Measurements from ENCODE around the gene FAM43A. TPM values are rescaled to one million over a fixed set of nuclear protein-coding genes. Genes with fewer than 3 reads are reported as not detected.

Gene FAM43A
- polyA plus RNA-seq, 1 donor (not counting 4 experiments of a cell fraction or from before 2014, with no cell fraction given), result 1.1 TPM

- peak overlapping the region; percentile 15 to 75 (median 67) for H3K4me3 ChIP-seq (ENCODE audit: control insufficient read depth in 2 of 3, extremely low read depth in 1 of 3, insufficient read depth in 2 of 3, low read depth in 1 of 3, low read length in 3 of 3)
- no peaks in the 10 kb centered on the region for H3K36me3 ChIP-seq (ENCODE audit: control insufficient read depth in 2 of 2, extremely low read depth in 1 of 2, insufficient read depth in 2 of 2, low read length in 2 of 2)
- TF ChIP-seq, protein P1, sequence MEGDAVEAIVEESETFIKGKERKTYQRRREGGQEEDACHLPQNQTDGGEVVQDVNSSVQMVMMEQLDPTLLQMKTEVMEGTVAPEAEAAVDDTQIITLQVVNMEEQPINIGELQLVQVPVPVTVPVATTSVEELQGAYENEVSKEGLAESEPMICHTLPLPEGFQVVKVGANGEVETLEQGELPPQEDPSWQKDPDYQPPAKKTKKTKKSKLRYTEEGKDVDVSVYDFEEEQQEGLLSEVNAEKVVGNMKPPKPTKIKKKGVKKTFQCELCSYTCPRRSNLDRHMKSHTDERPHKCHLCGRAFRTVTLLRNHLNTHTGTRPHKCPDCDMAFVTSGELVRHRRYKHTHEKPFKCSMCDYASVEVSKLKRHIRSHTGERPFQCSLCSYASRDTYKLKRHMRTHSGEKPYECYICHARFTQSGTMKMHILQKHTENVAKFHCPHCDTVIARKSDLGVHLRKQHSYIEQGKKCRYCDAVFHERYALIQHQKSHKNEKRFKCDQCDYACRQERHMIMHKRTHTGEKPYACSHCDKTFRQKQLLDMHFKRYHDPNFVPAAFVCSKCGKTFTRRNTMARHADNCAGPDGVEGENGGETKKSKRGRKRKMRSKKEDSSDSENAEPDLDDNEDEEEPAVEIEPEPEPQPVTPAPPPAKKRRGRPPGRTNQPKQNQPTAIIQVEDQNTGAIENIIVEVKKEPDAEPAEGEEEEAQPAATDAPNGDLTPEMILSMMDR (optimal IDR thresholded peaks at IDR 0.05 in 1 of 3, IDR thresholded peaks at IDR 0.05 in 1 of 3, conservative IDR thresholded peaks at IDR 0.05 in 1 of 3; ENCODE audit: extremely low read depth in 1 of 3, insufficient read depth in 2 of 3, low read length in 3 of 3), result no peak
- peak; percentile 50 for TF ChIP-seq EZH2 (IDR thresholded peaks at IDR 0.05; ENCODE audit: low read length)
- H3K9me3 ChIP-seq (ENCODE audit: control insufficient read depth, low read depth, low read length), result no peaks in the 10 kb centered on the region
- FAIRE-seq (no peak), DNase-seq (ENCODE audit: low read depth, low spot score) (no peak)
- no peaks in the 10 kb centered on the region for H3K79me2 ChIP-seq (ENCODE audit: control insufficient read depth, insufficient read depth, low read length)
- peak overlapping the region; percentile 51 for H2AFZ ChIP-seq (ENCODE audit: control insufficient read depth, low read length)
- no peaks in the 10 kb centered on the region for H4K20me1 ChIP-seq (ENCODE audit: control insufficient read depth, extremely low read depth, insufficient read depth, low read length)
- peaks cover 29% of the 10 kb centered on the region for H3K4me1 ChIP-seq (ENCODE audit: control insufficient read depth, extremely low read depth, insufficient read depth, low read length)
- no peak overlapping the region for H3K27ac ChIP-seq (ENCODE audit: control insufficient read depth, insufficient read depth, low read length)
- H3K4me2 ChIP-seq (ENCODE audit: control insufficient read depth, extremely low read depth, insufficient read depth, low read depth, low read length), result peak overlapping the region; percentile 97
- no peaks in the 10 kb centered on the region for H3K9me1 ChIP-seq (ENCODE audit: control insufficient read depth, extremely low read depth, insufficient read depth, low read length)
- no peak overlapping the region for H3K9ac ChIP-seq (ENCODE audit: control insufficient read depth, extremely low read depth, insufficient read depth, low read length)
- H3K27me3 ChIP-seq (ENCODE audit: control insufficient read depth, extremely low read depth, insufficient read depth, low read length), result peaks cover 16% of the 10 kb centered on the region
- dilution Hi-C loops (cut with MboI; ENCODE audit: extremely low pct_ligation_motif_present, low sequenced_read_pairs), result no loop called here
Measured at GRCh38 chr3:194686816-194687637, 1.3 kb downstream of the FAM43A start.

DNA sequence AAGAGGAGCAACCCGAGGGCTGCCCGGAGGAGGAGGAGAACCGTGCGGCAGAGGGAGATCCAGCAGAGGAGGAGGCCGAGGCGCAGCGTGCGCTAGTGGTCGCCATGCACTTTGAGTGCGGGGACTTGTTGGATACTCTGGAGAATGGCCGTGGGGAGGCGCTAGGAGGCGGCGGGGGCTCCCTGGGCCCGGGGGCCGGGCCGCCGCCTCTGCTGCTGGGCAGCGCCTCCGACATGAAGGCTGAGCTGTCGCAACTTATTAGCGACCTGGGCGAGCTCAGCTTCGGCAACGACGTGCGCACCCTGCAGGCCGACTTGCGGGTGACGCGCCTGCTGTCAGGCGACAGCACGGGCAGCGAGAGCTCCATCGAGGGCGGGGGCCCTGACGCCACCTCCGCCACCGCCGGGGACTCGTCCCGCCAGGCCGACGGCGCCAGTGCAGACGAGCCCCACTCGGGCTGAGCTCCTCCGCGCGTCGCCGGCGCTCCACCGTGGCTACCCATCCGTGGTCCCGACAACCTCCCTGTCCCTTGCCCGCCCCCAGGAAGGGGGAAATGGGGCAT lies 2.0 kb downstream of the FAM43A start:
- H3K9ac ChIP-seq (ENCODE audit: control insufficient read depth, extremely low read depth, insufficient read depth, low read length), result no peak overlapping the region
- no peak for FAIRE-seq
- peak overlapping the region in 2 of 3 experiments; percentile 67 to 75 for H3K4me3 ChIP-seq (ENCODE audit: control insufficient read depth in 2 of 3, extremely low read depth in 1 of 3, insufficient read depth in 2 of 3, low read depth in 1 of 3, low read length in 3 of 3)
- TF ChIP-seq, protein P1 (optimal IDR thresholded peaks at IDR 0.05 in 1 of 3, IDR thresholded peaks at IDR 0.05 in 1 of 3, conservative IDR thresholded peaks at IDR 0.05 in 1 of 3; ENCODE audit: extremely low read depth in 1 of 3, insufficient read depth in 2 of 3, low read length in 3 of 3), result peak in 2 of 3 experiments; percentile 45 to 78
- TF ChIP-seq EZH2 (IDR thresholded peaks at IDR 0.05; ENCODE audit: low read length), result no peak
- peaks cover 22% of the 10 kb centered on the region for H3K4me1 ChIP-seq (ENCODE audit: control insufficient read depth, extremely low read depth, insufficient read depth, low read length)
- no peaks in the 10 kb centered on the region for H3K36me3 ChIP-seq (ENCODE audit: control insufficient read depth in 2 of 2, extremely low read depth in 1 of 2, insufficient read depth in 2 of 2, low read length in 2 of 2)
- H3K27ac ChIP-seq (ENCODE audit: control insufficient read depth, insufficient read depth, low read length), result no peak overlapping the region
- H3K4me2 ChIP-seq (ENCODE audit: control insufficient read depth, extremely low read depth, insufficient read depth, low read depth, low read length), result peak overlapping the region; percentile 97
- H3K9me1 ChIP-seq (ENCODE audit: control insufficient read depth, extremely low read depth, insufficient read depth, low read length), result no peaks in the 10 kb centered on the region
- peak overlapping the region; percentile 24 for H2AFZ ChIP-seq (ENCODE audit: control insufficient read depth, low read length)
- no peaks in the 10 kb centered on the region for H4K20me1 ChIP-seq (ENCODE audit: control insufficient read depth, extremely low read depth, insufficient read depth, low read length)
- no peak for DNase-seq (ENCODE audit: low read depth, low spot score)
- dilution Hi-C loops (cut with MboI; ENCODE audit: extremely low pct_ligation_motif_present, low sequenced_read_pairs), result no loop called here
- peaks cover 16% of the 10 kb centered on the region for H3K27me3 ChIP-seq (ENCODE audit: control insufficient read depth, extremely low read depth, insufficient read depth, low read length)
- H3K9me3 ChIP-seq (ENCODE audit: control insufficient read depth, low read depth, low read length), result no peaks in the 10 kb centered on the region
- H3K79me2 ChIP-seq (ENCODE audit: control insufficient read depth, insufficient read depth, low read length), result no peaks in the 10 kb centered on the region

All from keratinocyte (primary cell).